ENCODE measurements around the gene OSBPL3.

OSBPL3 gene

GRCh38 chr7:24764011-24764410 lies 216.0 kb downstream of the OSBPL3 start:
- Histone ChIP-seq H3K27ac (ENCODE audit: low read length) (no peak overlapping the region), H3K9me3 (ENCODE audit: control insufficient read depth in 1 of 2, low read length in 2 of 2) (no peaks in the 10 kb centered on the region), H3K4me3 (ENCODE audit: low read depth in 1 of 2, low read length in 2 of 2) (no peak overlapping the region), H3K36me3 (ENCODE audit: control insufficient read depth in 1 of 2, insufficient read depth in 2 of 2, low read length in 2 of 2) (no peaks in the 10 kb centered on the region), H3K4me1 (ENCODE audit: control insufficient read depth in 1 of 2, insufficient read depth in 2 of 2, low read length in 2 of 2) (no peaks in the 10 kb centered on the region), H3K27me3 (ENCODE audit: low read depth, low read length) (peaks cover 6% of the 10 kb centered on the region)

- peaks cover 0 to under 1% of the 10 kb centered on the region in 2 donors for H3K4me1 ChIP-seq (ENCODE audit: control insufficient read depth in 1 of 2, insufficient read depth in 2 of 2, low read length in 2 of 2)
- H3K36me3 ChIP-seq (ENCODE audit: control insufficient read depth in 1 of 2, insufficient read depth in 2 of 2, low read length in 2 of 2), result no peaks in the 10 kb centered on the region
- H3K27ac ChIP-seq (ENCODE audit: low read length), result no peak overlapping the region
- H3K4me3 ChIP-seq (ENCODE audit: low read depth in 1 of 2, low read length in 2 of 2), result no peak overlapping the region
- H3K9me3 ChIP-seq (ENCODE audit: control insufficient read depth in 1 of 2, low read length in 2 of 2), result no peaks in the 10 kb centered on the region
- peaks cover 6% of the 10 kb centered on the region for H3K27me3 ChIP-seq (ENCODE audit: low read depth, low read length)
Observed at GRCh38 chr7:24763303-24763901, 216.6 kb downstream of the OSBPL3 start.

- Histone ChIP-seq H3K27me3 (ENCODE audit: low read depth, low read length) (peaks cover 6% of the 10 kb centered on the region), H3K36me3 (ENCODE audit: control insufficient read depth in 1 of 2, insufficient read depth in 2 of 2, low read length in 2 of 2) (no peaks in the 10 kb centered on the region), H3K9me3 (ENCODE audit: control insufficient read depth in 1 of 2, low read length in 2 of 2) (no peaks in the 10 kb centered on the region), H3K27ac (ENCODE audit: low read length) (no peak overlapping the region), H3K4me3 (ENCODE audit: low read depth in 1 of 2, low read length in 2 of 2) (no peak overlapping the region), H3K4me1 (ENCODE audit: control insufficient read depth in 1 of 2, insufficient read depth in 2 of 2, low read length in 2 of 2) (peaks cover 0 to 7% of the 10 kb centered on the region in 2 donors)
Observed at GRCh38 chr7:24762771-24763170, 217.2 kb downstream of the OSBPL3 start.

- H3K4me1 ChIP-seq (ENCODE audit: control insufficient read depth in 1 of 2, insufficient read depth in 2 of 2, low read length in 2 of 2), result peaks cover 0 to 11% of the 10 kb centered on the region in 2 donors
- H3K27ac ChIP-seq (ENCODE audit: low read length), result no peak overlapping the region
- H3K9me3 ChIP-seq (ENCODE audit: control insufficient read depth in 1 of 2, low read length in 2 of 2), result no peaks in the 10 kb centered on the region
- H3K36me3 ChIP-seq (ENCODE audit: control insufficient read depth in 1 of 2, insufficient read depth in 2 of 2, low read length in 2 of 2), result no peaks in the 10 kb centered on the region
- peaks cover 6% of the 10 kb centered on the region for H3K27me3 ChIP-seq (ENCODE audit: low read depth, low read length)
- no peak overlapping the region for H3K4me3 ChIP-seq (ENCODE audit: low read depth in 1 of 2, low read length in 2 of 2)
Observed at GRCh38 chr7:24760968-24761367, 219.0 kb downstream of the OSBPL3 start.

- Histone ChIP-seq H3K4me3 (ENCODE audit: low read depth in 1 of 2, low read length in 2 of 2) (peak within 1 kb of the TSS; percentile 59 to 79), H3K27ac (ENCODE audit: low read length) (peak within 1 kb of the TSS; percentile 14), H3K4me1 (ENCODE audit: control insufficient read depth in 1 of 2, insufficient read depth in 2 of 2, low read length in 2 of 2) (peaks cover 0 to 11% of the 10 kb centered on the region in 2 donors), H3K36me3 (ENCODE audit: control insufficient read depth in 1 of 2, insufficient read depth in 2 of 2, low read length in 2 of 2) (no peaks in the 10 kb centered on the region), H3K27me3 (ENCODE audit: low read depth, low read length) (peaks cover 6% of the 10 kb centered on the region), H3K9me3 (ENCODE audit: control insufficient read depth in 1 of 2, low read length in 2 of 2) (no peaks in the 10 kb centered on the region)
Observed at GRCh38 chr7:24757353-24758275, 222.4 kb downstream of the OSBPL3 start, which contains the start of gene GSDME. GSDME (minus strand) TSS chr7:24757464; CDS start chr7:24749774, 7,690 bp downstream.

- Histone ChIP-seq H3K4me1 (ENCODE audit: control insufficient read depth in 1 of 2, insufficient read depth in 2 of 2, low read length in 2 of 2) (peaks cover 0 to 11% of the 10 kb centered on the region in 2 donors), H3K36me3 (ENCODE audit: control insufficient read depth in 1 of 2, insufficient read depth in 2 of 2, low read length in 2 of 2) (no peaks in the 10 kb centered on the region), H3K27me3 (ENCODE audit: low read depth, low read length) (peaks cover 5% of the 10 kb centered on the region), H3K9me3 (ENCODE audit: control insufficient read depth in 1 of 2, low read length in 2 of 2) (no peaks in the 10 kb centered on the region), H3K4me3 (ENCODE audit: low read depth in 1 of 2, low read length in 2 of 2) (peak overlapping the region; percentile 59 to 79), H3K27ac (ENCODE audit: low read length) (no peak overlapping the region)
Observed at GRCh38 chr7:24756545-24757352, 223.2 kb downstream of the OSBPL3 start.

GRCh38 chr7:24755541-24756407 lies 224.2 kb downstream of the OSBPL3 start:
- Histone ChIP-seq H3K9me3 (ENCODE audit: control insufficient read depth in 1 of 2, low read length in 2 of 2) (no peaks in the 10 kb centered on the region), H3K4me1 (ENCODE audit: control insufficient read depth in 1 of 2, insufficient read depth in 2 of 2, low read length in 2 of 2) (peaks cover 0 to 11% of the 10 kb centered on the region in 2 donors), H3K4me3 (ENCODE audit: low read depth in 1 of 2, low read length in 2 of 2) (peak overlapping the region in 1 of 2 donors; percentile 79), H3K27me3 (ENCODE audit: low read depth, low read length) (no peaks in the 10 kb centered on the region), H3K36me3 (ENCODE audit: control insufficient read depth in 1 of 2, insufficient read depth in 2 of 2, low read length in 2 of 2) (no peaks in the 10 kb centered on the region), H3K27ac (ENCODE audit: low read length) (no peak overlapping the region)

- H3K36me3 ChIP-seq (ENCODE audit: control insufficient read depth in 1 of 2, insufficient read depth in 2 of 2, low read length in 2 of 2), result no peaks in the 10 kb centered on the region
- H3K4me1 ChIP-seq (ENCODE audit: control insufficient read depth in 1 of 2, insufficient read depth in 2 of 2, low read length in 2 of 2), result peaks cover 0 to 11% of the 10 kb centered on the region in 2 donors
- H3K4me3 ChIP-seq (ENCODE audit: low read depth in 1 of 2, low read length in 2 of 2), result no peak overlapping the region
- H3K9me3 ChIP-seq (ENCODE audit: control insufficient read depth in 1 of 2, low read length in 2 of 2), result no peaks in the 10 kb centered on the region
- no peaks in the 10 kb centered on the region for H3K27me3 ChIP-seq (ENCODE audit: low read depth, low read length)
- H3K27ac ChIP-seq (ENCODE audit: low read length), result no peak overlapping the region
Observed at GRCh38 chr7:24754906-24755506, 225.0 kb downstream of the OSBPL3 start.

- Histone ChIP-seq H3K4me3 (ENCODE audit: low read depth in 1 of 2, low read length in 2 of 2) (no peak overlapping the region), H3K27me3 (ENCODE audit: low read depth, low read length) (no peaks in the 10 kb centered on the region), H3K4me1 (ENCODE audit: control insufficient read depth in 1 of 2, insufficient read depth in 2 of 2, low read length in 2 of 2) (peaks cover 0 to 5% of the 10 kb centered on the region in 2 donors), H3K27ac (ENCODE audit: low read length) (no peak overlapping the region), H3K9me3 (ENCODE audit: control insufficient read depth in 1 of 2, low read length in 2 of 2) (no peaks in the 10 kb centered on the region), H3K36me3 (ENCODE audit: control insufficient read depth in 1 of 2, insufficient read depth in 2 of 2, low read length in 2 of 2) (no peaks in the 10 kb centered on the region)
Observed at GRCh38 chr7:24752073-24752800, 227.7 kb downstream of the OSBPL3 start.

GRCh38 chr7:24751484-24751883 lies 228.5 kb downstream of the OSBPL3 start:
- no peak overlapping the region for H3K27ac ChIP-seq (ENCODE audit: low read length)
- no peaks in the 10 kb centered on the region for H3K36me3 ChIP-seq (ENCODE audit: control insufficient read depth in 1 of 2, insufficient read depth in 2 of 2, low read length in 2 of 2)
- no peak overlapping the region for H3K4me3 ChIP-seq (ENCODE audit: low read depth in 1 of 2, low read length in 2 of 2)
- no peaks in the 10 kb centered on the region for H3K9me3 ChIP-seq (ENCODE audit: control insufficient read depth in 1 of 2, low read length in 2 of 2)
- H3K4me1 ChIP-seq (ENCODE audit: control insufficient read depth in 1 of 2, insufficient read depth in 2 of 2, low read length in 2 of 2), result peaks cover 0 to 2% of the 10 kb centered on the region in 2 donors
- no peaks in the 10 kb centered on the region for H3K27me3 ChIP-seq (ENCODE audit: low read depth, low read length)

Measured in muscle layer of duodenum (tissue), 2 donors.